NCI-H526 (cell line): ENCODE measurements around the gene C2CD4D.

Source experiments
- DNase-seq, 2 experiments: peaks; one replicate each; lab custom pipeline; 2025; lab: John Stamatoyannopoulos, UW

The C2CD4D gene

GRCh38 chr1:151814426-151814825 lies 25.2 kb downstream of the C2CD4D start:
- no peak for DNase-seq

GRCh38 chr1:151813271-151813977 lies 26.2 kb downstream of the C2CD4D start:
- DNase-seq: no peak

GRCh38 chr1:151811181-151811580 lies 28.4 kb downstream of the C2CD4D start:
- no peak for DNase-seq

GRCh38 chr1:151809985-151810556 lies 29.5 kb downstream of the C2CD4D start:
- no peak for DNase-seq

- no peak for DNase-seq
Observed at GRCh38 chr1:151809290-151809984, 30.2 kb downstream of the C2CD4D start.

- DNase-seq: no peak
Observed at GRCh38 chr1:151807766-151808165, 31.9 kb downstream of the C2CD4D start.

GRCh38 chr1:151807131-151807530 lies 32.5 kb downstream of the C2CD4D start:
- no peak for DNase-seq

GRCh38 chr1:151806170-151806569 lies 33.5 kb downstream of the C2CD4D start:
- no peak for DNase-seq

GRCh38 chr1:151805066-151805820 lies 34.4 kb downstream of the C2CD4D start, which contains the start of gene LINGO4:
LINGO4 (minus strand) TSS chr1:151805419; CDS start chr1:151802704, 2,715 bp downstream.
- DNase-seq: no peak

- no peak for DNase-seq
Observed at GRCh38 chr1:151803915-151804314, 35.7 kb downstream of the C2CD4D start.

GRCh38 chr1:151803164-151803563 lies 36.5 kb downstream of the C2CD4D start:
- no peak for DNase-seq

- no peak for DNase-seq
Observed at GRCh38 chr1:151802372-151802771, 37.2 kb downstream of the C2CD4D start.

- DNase-seq: no peak
Observed at GRCh38 chr1:151801846-151802245, 37.8 kb downstream of the C2CD4D start.

GRCh38 chr1:151801310-151801820 lies 38.3 kb downstream of the C2CD4D start:
- no peak for DNase-seq

- no peak for DNase-seq
Observed at GRCh38 chr1:151800830-151801229, 38.8 kb downstream of the C2CD4D start.

GRCh38 chr1:151799179-151800022 lies 40.2 kb downstream of the C2CD4D start:
- no peak for DNase-seq

- no peak for DNase-seq
Observed at GRCh38 chr1:151798571-151798970, 41.0 kb downstream of the C2CD4D start.

GRCh38 chr1:151790940-151791651 lies 48.5 kb downstream of the C2CD4D start:
- peak; percentile 60 to 90 for DNase-seq

- peak; percentile 100 for DNase-seq
Observed at GRCh38 chr1:151790071-151790939, 49.3 kb downstream of the C2CD4D start, which contains the start of gene TDRKH. TDRKH (minus strand) TSS chr1:151790500; CDS start chr1:151783022, 7,478 bp downstream.
